ENCODE data around the gene CBLN4. TPM values are rescaled to one million over a fixed set of nuclear protein-coding genes. Genes with fewer than 3 reads are reported as not detected.

The CBLN4 gene
- total and polyA plus RNA-seq, 10 of the 15 experiments (the other 5 are each of a cell fraction or from before 2014, with no cell fraction given), result not detected

DNA sequence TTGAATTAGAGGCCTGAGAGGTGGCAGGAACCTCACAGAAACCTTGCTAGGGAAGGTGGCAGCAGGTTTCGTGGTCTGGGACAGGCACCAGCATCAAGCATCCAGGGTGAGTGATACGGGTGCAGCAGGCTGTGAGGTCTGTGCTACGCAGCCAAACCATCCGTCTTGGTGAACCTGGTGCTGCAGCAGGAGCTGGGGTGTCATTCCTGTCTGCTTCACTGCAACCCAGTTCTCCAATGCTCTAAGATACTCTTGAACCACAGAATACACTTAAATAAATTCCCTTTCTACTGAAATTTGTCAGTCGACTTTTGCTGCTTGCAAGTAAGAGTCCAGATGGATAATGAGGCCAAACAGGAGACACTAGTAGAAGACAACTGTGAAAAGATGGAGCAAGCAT lies 9.7 kb upstream of the CBLN4 start:
- no peaks in the 10 kb centered on the region for H3K9me3 ChIP-seq (replicated peaks; ENCODE audit: control insufficient read depth, insufficient read depth, low read length)
- DNase-seq (ENCODE audit: low read depth, low spot score), result no peak
- H3K9ac ChIP-seq (ENCODE audit: control insufficient read depth, insufficient read depth, low read length), result no peak overlapping the region
- FAIRE-seq, result no peak
- ChIA-PET RAD21 (ENCODE audit: unreplicated experiment) (no interaction called here), POLR2A (no interaction called here), CTCF (no interaction called here), SMC1A (ENCODE audit: uncharacterized antibody, unreplicated experiment) (no interaction called here)
- no peaks in the 10 kb centered on the region for H3K79me2 ChIP-seq (ENCODE audit: control insufficient read depth, insufficient read depth, low read length)
- WGBS (ENCODE audit: insufficient coverage, insufficient replicate concordance, low lambda C conversion rate, missing lambda C conversion rate), result 24% methylated on average over 5 of the region's 5 CpGs
- no peak overlapping the region for H3K27ac ChIP-seq (ENCODE audit: control insufficient read depth, insufficient read depth)
- no peaks in the 10 kb centered on the region for H3K36me3 ChIP-seq (ENCODE audit: control insufficient read depth in 2 of 2, insufficient read depth in 2 of 2, low read length in 1 of 2)
- ATAC-seq, result no peak
- no peaks in the 10 kb centered on the region for H4K20me1 ChIP-seq (ENCODE audit: control insufficient read depth, insufficient read depth)
- no peak for TF ChIP-seq CHD1 (IDR thresholded peaks at IDR 0.05; ENCODE audit: low read depth, low read length)
- no peak for TF ChIP-seq BHLHE40 (IDR thresholded peaks at IDR 0.05; ENCODE audit: borderline replicate concordance in 1 of 2, low read depth in 2 of 2, low read length in 1 of 2)
- TF ChIP-seq TARDBP (IDR thresholded peaks at IDR 0.05; ENCODE audit: borderline replicate concordance), result no peak
- no peak for TF ChIP-seq CREB1 (IDR thresholded peaks at IDR 0.05; ENCODE audit: low read depth)
- no peak for TF ChIP-seq RCOR1 (conservative IDR thresholded peaks at IDR 0.05; ENCODE audit: low read depth, low read length)
- no peak for TF ChIP-seq EP300 (IDR thresholded peaks at IDR 0.05; ENCODE audit: borderline replicate concordance in 1 of 2, control insufficient read depth in 1 of 2, low read depth in 2 of 2, low read length in 2 of 2)
- TF ChIP-seq NRF1 (conservative IDR thresholded peaks at IDR 0.05; ENCODE audit: low read depth, low read length), result no peak
- TF ChIP-seq CHD4 (IDR thresholded peaks at IDR 0.05), result no peak
- TF ChIP-seq, protein P1, sequence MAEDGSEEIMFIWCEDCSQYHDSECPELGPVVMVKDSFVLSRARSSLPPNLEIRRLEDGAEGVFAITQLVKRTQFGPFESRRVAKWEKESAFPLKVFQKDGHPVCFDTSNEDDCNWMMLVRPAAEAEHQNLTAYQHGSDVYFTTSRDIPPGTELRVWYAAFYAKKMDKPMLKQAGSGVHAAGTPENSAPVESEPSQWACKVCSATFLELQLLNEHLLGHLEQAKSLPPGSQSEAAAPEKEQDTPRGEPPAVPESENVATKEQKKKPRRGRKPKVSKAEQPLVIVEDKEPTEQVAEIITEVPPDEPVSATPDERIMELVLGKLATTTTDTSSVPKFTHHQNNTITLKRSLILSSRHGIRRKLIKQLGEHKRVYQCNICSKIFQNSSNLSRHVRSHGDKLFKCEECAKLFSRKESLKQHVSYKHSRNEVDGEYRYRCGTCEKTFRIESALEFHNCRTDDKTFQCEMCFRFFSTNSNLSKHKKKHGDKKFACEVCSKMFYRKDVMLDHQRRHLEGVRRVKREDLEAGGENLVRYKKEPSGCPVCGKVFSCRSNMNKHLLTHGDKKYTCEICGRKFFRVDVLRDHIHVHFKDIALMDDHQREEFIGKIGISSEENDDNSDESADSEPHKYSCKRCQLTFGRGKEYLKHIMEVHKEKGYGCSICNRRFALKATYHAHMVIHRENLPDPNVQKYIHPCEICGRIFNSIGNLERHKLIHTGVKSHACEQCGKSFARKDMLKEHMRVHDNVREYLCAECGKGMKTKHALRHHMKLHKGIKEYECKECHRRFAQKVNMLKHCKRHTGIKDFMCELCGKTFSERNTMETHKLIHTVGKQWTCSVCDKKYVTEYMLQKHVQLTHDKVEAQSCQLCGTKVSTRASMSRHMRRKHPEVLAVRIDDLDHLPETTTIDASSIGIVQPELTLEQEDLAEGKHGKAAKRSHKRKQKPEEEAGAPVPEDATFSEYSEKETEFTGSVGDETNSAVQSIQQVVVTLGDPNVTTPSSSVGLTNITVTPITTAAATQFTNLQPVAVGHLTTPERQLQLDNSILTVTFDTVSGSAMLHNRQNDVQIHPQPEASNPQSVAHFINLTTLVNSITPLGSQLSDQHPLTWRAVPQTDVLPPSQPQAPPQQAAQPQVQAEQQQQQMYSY (CRISPR knock-in tag; IDR thresholded peaks at IDR 0.05), result no peak
- no peak for TF ChIP-seq JUND (IDR thresholded peaks at IDR 0.05; ENCODE audit: low read depth, low read length)
- no peak for TF ChIP-seq POLR2AphosphoS5 (IDR thresholded peaks at IDR 0.05; ENCODE audit: low read length)
- TF ChIP-seq, protein P2, sequence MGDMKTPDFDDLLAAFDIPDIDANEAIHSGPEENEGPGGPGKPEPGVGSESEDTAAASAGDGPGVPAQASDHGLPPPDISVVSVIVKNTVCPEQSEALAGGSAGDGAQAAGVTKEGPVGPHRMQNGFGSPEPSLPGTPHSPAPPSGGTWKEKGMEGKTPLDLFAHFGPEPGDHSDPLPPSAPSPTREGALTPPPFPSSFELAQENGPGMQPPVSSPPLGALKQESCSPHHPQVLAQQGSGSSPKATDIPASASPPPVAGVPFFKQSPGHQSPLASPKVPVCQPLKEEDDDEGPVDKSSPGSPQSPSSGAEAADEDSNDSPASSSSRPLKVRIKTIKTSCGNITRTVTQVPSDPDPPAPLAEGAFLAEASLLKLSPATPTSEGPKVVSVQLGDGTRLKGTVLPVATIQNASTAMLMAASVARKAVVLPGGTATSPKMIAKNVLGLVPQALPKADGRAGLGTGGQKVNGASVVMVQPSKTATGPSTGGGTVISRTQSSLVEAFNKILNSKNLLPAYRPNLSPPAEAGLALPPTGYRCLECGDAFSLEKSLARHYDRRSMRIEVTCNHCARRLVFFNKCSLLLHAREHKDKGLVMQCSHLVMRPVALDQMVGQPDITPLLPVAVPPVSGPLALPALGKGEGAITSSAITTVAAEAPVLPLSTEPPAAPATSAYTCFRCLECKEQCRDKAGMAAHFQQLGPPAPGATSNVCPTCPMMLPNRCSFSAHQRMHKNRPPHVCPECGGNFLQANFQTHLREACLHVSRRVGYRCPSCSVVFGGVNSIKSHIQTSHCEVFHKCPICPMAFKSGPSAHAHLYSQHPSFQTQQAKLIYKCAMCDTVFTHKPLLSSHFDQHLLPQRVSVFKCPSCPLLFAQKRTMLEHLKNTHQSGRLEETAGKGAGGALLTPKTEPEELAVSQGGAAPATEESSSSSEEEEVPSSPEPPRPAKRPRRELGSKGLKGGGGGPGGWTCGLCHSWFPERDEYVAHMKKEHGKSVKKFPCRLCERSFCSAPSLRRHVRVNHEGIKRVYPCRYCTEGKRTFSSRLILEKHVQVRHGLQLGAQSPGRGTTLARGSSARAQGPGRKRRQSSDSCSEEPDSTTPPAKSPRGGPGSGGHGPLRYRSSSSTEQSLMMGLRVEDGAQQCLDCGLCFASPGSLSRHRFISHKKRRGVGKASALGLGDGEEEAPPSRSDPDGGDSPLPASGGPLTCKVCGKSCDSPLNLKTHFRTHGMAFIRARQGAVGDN (IDR thresholded peaks at IDR 0.05), result no peak
- in situ Hi-C loops (cut with MboI) (no loop called here), intact Hi-C loops (cut with micrococcal nuclease; ENCODE audit: unreplicated experiment) (no loop called here)
- no peaks in the 10 kb centered on the region for H3K4me1 ChIP-seq (ENCODE audit: control insufficient read depth, insufficient read depth, low read length)
- H3K4me2 ChIP-seq (ENCODE audit: control insufficient read depth, insufficient read depth), result no peak overlapping the region
- H2AFZ ChIP-seq (ENCODE audit: control insufficient read depth, low read depth, low read length), result no peak overlapping the region
- H3K4me3 ChIP-seq, result no peak overlapping the region
- H3K27me3 ChIP-seq (replicated peaks in 1 of 2; ENCODE audit: control insufficient read depth in 2 of 2, insufficient read depth in 2 of 2, low read length in 1 of 2), result no peaks in the 10 kb centered on the region
- BruUV-seq (replicated peaks), result no TSS peak

Data from GM12878 (cell line).